MG63 (cell line): Measurements from ENCODE around the gene PTPN1. TPM values are rescaled to one million over a fixed set of nuclear protein-coding genes. Genes with fewer than 3 reads are reported as not detected.

ENCODE experiments used
- DNase-seq: peaks from one replicate; pipeline ENCODE4 v3.0.0-alpha.2; 2020
- H3K27me3 ChIP-seq: fragments of 250-450 bp; sonication (Bioruptor Pico); 2 replicates; pipeline ENCODE4 v1.5.1; 2020; ENCODE audit warnings: mild to moderate bottlenecking, moderate library complexity
- H3K36me3 ChIP-seq: fragments of 250-450 bp; sonication (Bioruptor Pico); 2 replicates; pipeline ENCODE4 v1.5.1; 2020; ENCODE audit warnings: mild to moderate bottlenecking, moderate library complexity
- H3K4me3 ChIP-seq: fragments of 250-450 bp; sonication (Bioruptor Pico); 2 replicates; pipeline ENCODE4 v1.5.1; 2020; ENCODE audit warnings: mild to moderate bottlenecking, moderate library complexity
- H3K9me3 ChIP-seq: fragments of 250-450 bp; sonication (Bioruptor Pico); 2 replicates; pipeline ENCODE4 v1.5.1; 2020; ENCODE audit warnings: mild to moderate bottlenecking, moderate library complexity
- total RNA-seq: library from RNA; depleted of rRNA; stranded (reverse); fragments of >200 nt; shearing (Covaris generic); gene quantifications from 2 replicates; pipeline ENCODE4 v1.2.3, GENCODE V29; 2014; ENCODE audit warnings: low replicate concordance

PTPN1 gene
- total RNA-seq, 1 experiment from 2014 or later = 37.1 TPM

GRCh38 chr20:50572938-50573777 lies 63.0 kb downstream of the PTPN1 start:
- Histone ChIP-seq H3K27me3 (no peaks in the 10 kb centered on the region), H3K36me3 (peaks cover 48% of the 10 kb centered on the region), H3K9me3 (no peaks in the 10 kb centered on the region), H3K4me3 (no peak overlapping the region)
- peak; percentile 94 for DNase-seq

- DNase-seq = no peak
- peaks cover 50% of the 10 kb centered on the region for H3K36me3 ChIP-seq
- no peak overlapping the region for H3K4me3 ChIP-seq
- H3K27me3 ChIP-seq = no peaks in the 10 kb centered on the region
- no peaks in the 10 kb centered on the region for H3K9me3 ChIP-seq
Observed at GRCh38 chr20:50574108-50574507, 63.9 kb downstream of the PTPN1 start.

GRCh38 chr20:50574586-50574985 lies 64.4 kb downstream of the PTPN1 start:
- peaks cover 53% of the 10 kb centered on the region for H3K36me3 ChIP-seq
- no peak overlapping the region for H3K4me3 ChIP-seq
- no peaks in the 10 kb centered on the region for H3K9me3 ChIP-seq
- DNase-seq = no peak
- no peaks in the 10 kb centered on the region for H3K27me3 ChIP-seq

DNA sequence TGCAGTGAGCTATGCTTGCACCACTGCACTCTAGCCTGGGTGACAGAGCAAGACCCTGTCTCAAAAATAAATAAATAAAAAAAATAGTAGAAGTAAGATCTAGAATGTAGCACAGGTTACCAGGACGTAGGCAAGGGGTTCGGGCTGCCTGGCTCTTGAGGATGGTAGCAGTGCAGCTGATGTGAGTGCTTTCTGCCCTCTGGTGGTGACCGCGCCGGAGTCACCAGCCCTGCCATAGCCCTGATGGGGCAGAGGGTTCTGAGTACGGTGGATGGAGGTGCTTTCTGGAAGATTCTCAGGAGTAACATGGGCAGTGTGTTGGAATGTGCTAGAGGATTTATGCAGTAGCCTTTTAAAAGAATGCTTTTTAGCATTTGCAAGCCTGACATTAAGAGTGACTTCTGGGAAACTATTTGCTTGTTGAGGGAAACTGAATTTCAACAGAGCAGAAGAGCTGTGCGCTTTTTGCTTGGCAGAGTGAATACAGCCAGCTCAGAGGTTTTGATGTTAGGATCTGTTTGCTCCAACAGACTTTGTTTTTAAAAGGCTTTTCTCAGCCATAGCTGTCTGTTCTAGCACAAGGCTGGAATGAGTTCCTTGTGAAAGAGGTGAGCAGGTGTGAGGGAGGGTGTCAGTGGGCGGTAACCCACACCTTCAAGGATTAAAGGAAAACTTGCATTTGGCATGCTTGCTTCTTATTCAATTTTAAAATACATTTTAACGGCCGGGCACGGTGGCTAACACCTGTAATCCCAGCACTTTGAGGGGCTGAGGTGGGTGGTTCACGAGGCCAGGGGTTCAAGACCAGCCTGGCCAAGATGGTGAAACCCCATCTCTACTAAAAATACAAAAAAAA lies 65.9 kb downstream of the PTPN1 start:
- Histone ChIP-seq H3K27me3 (no peaks in the 10 kb centered on the region), H3K9me3 (no peaks in the 10 kb centered on the region), H3K36me3 (peaks cover 65% of the 10 kb centered on the region), H3K4me3 (no peak overlapping the region)
- peak; percentile 54 for DNase-seq

- Histone ChIP-seq H3K27me3 (no peaks in the 10 kb centered on the region), H3K9me3 (no peaks in the 10 kb centered on the region), H3K4me3 (no peak overlapping the region), H3K36me3 (peaks cover 76% of the 10 kb centered on the region)
- no peak for DNase-seq
Observed at GRCh38 chr20:50577175-50578018, 67.2 kb downstream of the PTPN1 start.

GRCh38 chr20:50578061-50578777 lies 68.0 kb downstream of the PTPN1 start:
- Histone ChIP-seq H3K9me3 (no peaks in the 10 kb centered on the region), H3K4me3 (no peak overlapping the region), H3K36me3 (peaks cover 84% of the 10 kb centered on the region), H3K27me3 (no peaks in the 10 kb centered on the region)
- no peak for DNase-seq

GRCh38 chr20:50578778-50579165 lies 68.6 kb downstream of the PTPN1 start:
- no peaks in the 10 kb centered on the region for H3K9me3 ChIP-seq
- H3K27me3 ChIP-seq = no peaks in the 10 kb centered on the region
- H3K4me3 ChIP-seq = no peak overlapping the region
- no peak for DNase-seq
- peaks cover 90% of the 10 kb centered on the region for H3K36me3 ChIP-seq

DNA sequence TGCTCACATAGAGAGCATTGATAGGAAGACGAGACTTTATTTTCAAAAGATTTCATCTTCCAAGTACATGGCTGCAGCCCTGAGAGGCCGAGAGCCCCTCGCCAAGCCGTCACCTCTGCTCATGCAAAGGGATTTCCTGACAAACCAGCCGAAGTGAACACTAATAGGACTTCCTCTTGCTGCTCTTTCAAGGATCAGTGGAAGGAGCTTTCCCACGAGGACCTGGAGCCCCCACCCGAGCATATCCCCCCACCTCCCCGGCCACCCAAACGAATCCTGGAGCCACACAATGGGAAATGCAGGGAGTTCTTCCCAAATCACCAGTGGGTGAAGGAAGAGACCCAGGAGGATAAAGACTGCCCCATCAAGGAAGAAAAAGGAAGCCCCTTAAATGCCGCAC lies 69.3 kb downstream of the PTPN1 start:
- Histone ChIP-seq H3K9me3 (no peaks in the 10 kb centered on the region), H3K4me3 (no peak overlapping the region), H3K36me3 (peaks cover 91% of the 10 kb centered on the region), H3K27me3 (no peaks in the 10 kb centered on the region)
- DNase-seq = no peak

- Histone ChIP-seq H3K36me3 (peaks cover 91% of the 10 kb centered on the region), H3K9me3 (no peaks in the 10 kb centered on the region), H3K4me3 (no peak overlapping the region), H3K27me3 (no peaks in the 10 kb centered on the region)
- peak; percentile 49 for DNase-seq
Observed at GRCh38 chr20:50580016-50580747, 70.0 kb downstream of the PTPN1 start.

DNA sequence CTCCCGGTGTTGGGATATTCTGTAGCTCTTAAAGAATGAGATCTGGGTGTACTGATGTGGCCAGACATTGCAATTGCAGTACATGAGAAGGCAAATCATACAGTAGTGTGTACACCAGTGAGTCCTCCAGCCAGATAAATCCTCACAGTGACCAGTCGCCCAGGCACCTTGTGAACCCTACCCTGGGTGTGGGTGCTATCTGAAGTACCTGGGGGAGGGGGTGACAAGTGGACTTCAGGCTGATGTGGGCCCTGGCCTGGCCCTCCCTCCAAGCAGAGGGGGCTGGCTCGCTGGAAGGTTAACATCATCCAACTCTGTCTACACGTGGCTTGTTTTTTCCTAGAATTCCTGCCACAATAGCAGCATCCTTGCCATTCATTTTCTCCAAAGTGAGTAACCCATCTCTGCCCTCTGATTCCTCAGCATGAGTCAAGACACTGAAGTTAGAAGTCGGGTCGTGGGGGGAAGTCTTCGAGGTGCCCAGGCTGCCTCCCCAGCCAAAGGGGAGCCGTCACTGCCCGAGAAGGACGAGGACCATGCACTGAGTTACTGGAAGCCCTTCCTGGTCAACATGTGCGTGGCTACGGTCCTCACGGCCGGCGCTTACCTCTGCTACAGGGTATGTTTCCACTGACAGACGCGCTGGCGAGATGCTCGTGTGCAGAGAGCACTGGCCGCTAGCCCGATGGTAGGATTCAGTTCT lies 70.8 kb downstream of the PTPN1 start:
- H3K27me3 ChIP-seq = no peaks in the 10 kb centered on the region
- no peaks in the 10 kb centered on the region for H3K9me3 ChIP-seq
- no peak for DNase-seq
- H3K36me3 ChIP-seq = peaks cover 89% of the 10 kb centered on the region
- no peak overlapping the region for H3K4me3 ChIP-seq

DNA sequence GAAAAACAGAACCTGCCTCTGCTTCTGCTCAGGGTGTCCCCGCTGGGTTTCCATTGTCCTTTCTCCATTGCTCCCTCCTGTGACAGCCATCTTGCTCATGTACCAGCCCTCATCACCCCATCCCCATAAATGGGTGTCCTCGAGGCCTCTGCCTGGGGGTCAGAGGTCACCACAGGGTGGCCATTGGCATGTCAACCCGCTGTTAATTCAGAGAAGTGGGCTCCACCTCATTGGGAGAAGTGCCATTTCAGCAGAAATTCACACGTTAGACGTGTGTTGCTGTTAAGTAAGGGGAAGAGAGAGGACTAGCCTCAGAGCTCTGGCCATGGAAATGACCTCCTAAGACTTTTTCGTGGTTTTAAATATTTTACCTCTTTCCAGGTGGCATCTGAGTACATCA lies 71.9 kb downstream of the PTPN1 start:
- no peak for DNase-seq
- Histone ChIP-seq H3K36me3 (peaks cover 91% of the 10 kb centered on the region), H3K27me3 (no peaks in the 10 kb centered on the region), H3K9me3 (no peaks in the 10 kb centered on the region), H3K4me3 (no peak overlapping the region)

GRCh38 chr20:50582591-50583234 lies 72.5 kb downstream of the PTPN1 start:
- Histone ChIP-seq H3K27me3 (no peaks in the 10 kb centered on the region), H3K4me3 (no peak overlapping the region), H3K9me3 (no peaks in the 10 kb centered on the region), H3K36me3 (peaks cover 91% of the 10 kb centered on the region)
- no peak for DNase-seq

DNA sequence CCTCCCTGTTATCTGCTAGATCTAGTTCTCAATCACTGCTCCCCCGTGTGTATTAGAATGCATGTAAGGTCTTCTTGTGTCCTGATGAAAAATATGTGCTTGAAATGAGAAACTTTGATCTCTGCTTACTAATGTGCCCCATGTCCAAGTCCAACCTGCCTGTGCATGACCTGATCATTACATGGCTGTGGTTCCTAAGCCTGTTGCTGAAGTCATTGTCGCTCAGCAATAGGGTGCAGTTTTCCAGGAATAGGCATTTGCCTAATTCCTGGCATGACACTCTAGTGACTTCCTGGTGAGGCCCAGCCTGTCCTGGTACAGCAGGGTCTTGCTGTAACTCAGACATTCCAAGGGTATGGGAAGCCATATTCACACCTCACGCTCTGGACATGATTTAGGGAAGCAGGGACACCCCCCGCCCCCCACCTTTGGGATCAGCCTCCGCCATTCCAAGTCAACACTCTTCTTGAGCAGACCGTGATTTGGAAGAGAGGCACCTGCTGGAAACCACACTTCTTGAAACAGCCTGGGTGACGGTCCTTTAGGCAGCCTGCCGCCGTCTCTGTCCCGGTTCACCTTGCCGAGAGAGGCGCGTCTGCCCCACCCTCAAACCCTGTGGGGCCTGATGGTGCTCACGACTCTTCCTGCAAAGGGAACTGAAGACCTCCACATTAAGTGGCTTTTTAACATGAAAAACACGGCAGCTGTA lies 73.4 kb downstream of the PTPN1 start:
- H3K4me3 ChIP-seq = no peak overlapping the region
- H3K9me3 ChIP-seq = no peaks in the 10 kb centered on the region
- H3K36me3 ChIP-seq = peaks cover 89% of the 10 kb centered on the region
- no peaks in the 10 kb centered on the region for H3K27me3 ChIP-seq
- no peak for DNase-seq

GRCh38 chr20:50584687-50585086 lies 74.5 kb downstream of the PTPN1 start:
- peaks cover 81% of the 10 kb centered on the region for H3K36me3 ChIP-seq
- H3K27me3 ChIP-seq = no peaks in the 10 kb centered on the region
- H3K4me3 ChIP-seq = no peak overlapping the region
- H3K9me3 ChIP-seq = no peaks in the 10 kb centered on the region
- DNase-seq = no peak
